T-cell (primary cell): Measurements from ENCODE around the gene SYNE4. TPM values are rescaled to one million over a fixed set of nuclear protein-coding genes. Genes with fewer than 3 reads are reported as not detected.

Experiments
- ATAC-seq, 4 experiments: fragments of 200-7000 bp in 3 of 4; fragments of 150-1000 bp in 1 of 4; cut with Tn5 transposase; replicated peaks in 1 of 4; 1 replicate in 3 of 4; 2 replicates in 1 of 4; pipeline ENCODE4 v1.10.0; 2021; ENCODE audit warnings: moderate library complexity in 3 of 4, mild to moderate bottlenecking in 2 of 4, moderate number of reproducible peaks in 1 of 4
- CTCF ChIA-PET, 2 donors: fragments of 300-600 bp; sonication (Branson Sonifier 250); formaldehyde crosslinking; loops; one replicate each; lab custom pipeline; 2022; ENCODE audit warnings: antibody characterized with exemption in 2 of 2; lab: Charles Lee
- POLR2A ChIA-PET, 2 donors: fragments of 300-600 bp; sonication (Branson Sonifier 250); formaldehyde crosslinking; loops; one replicate each; lab custom pipeline; 2022; ENCODE audit warnings: antibody characterized with exemption in 2 of 2; lab: Charles Lee
- DNase-seq, 35 experiments: peaks; one replicate each; pipeline versions ENCODE4 v3.0.0 to v3.0.0-alpha.2; 2013 to 2023
- H3K27ac ChIP-seq: one replicate; pipeline ENCODE4 v1.5.1; 2013; ENCODE audit warnings: low read length
- H3K27me3 ChIP-seq, 2 experiments: replicated peaks in 1 of 2; 1 replicate in 1 of 2; 2 replicates in 1 of 2; pipeline versions ENCODE4 v1.6.1 to v1.7.0; 2013; ENCODE audit warnings: low read length in 1 of 2, mixed read lengths in 1 of 2; ENCODE audit not compliant: control insufficient read depth in 2 of 2, insufficient read depth in 2 of 2; ENCODE audit errors: extremely low read depth in 1 of 2
- H3K36me3 ChIP-seq, 2 donors: 1 replicate in 1 of 2; 2 replicates in 1 of 2; pipeline versions ENCODE4 v1.6.1 to v1.7.0; 2013; ENCODE audit warnings: low read length in 1 of 2; ENCODE audit not compliant: control insufficient read depth in 2 of 2, insufficient read depth in 1 of 2; ENCODE audit errors: extremely low read depth in 1 of 2
- H3K4me1 ChIP-seq, 2 experiments: 1 replicate in 1 of 2; 2 replicates in 1 of 2; pipeline versions ENCODE4 v1.6.1 to v1.7.0; 2013; ENCODE audit warnings: low read length in 2 of 2, mixed read lengths in 1 of 2; ENCODE audit not compliant: insufficient read depth in 2 of 2, control insufficient read depth in 1 of 2; ENCODE audit errors: extremely low read depth in 1 of 2
- H3K4me3 ChIP-seq, 2 donors: 1 replicate in 1 of 2; 2 replicates in 1 of 2; pipeline versions ENCODE4 v1.5.1 to v1.7.0; 2013; ENCODE audit warnings: mild to moderate bottlenecking in 2 of 2, low read length in 1 of 2, moderate library complexity in 1 of 2; ENCODE audit not compliant: control insufficient read depth in 1 of 2; ENCODE audit errors: extremely low read depth in 1 of 2
- H3K9me3 ChIP-seq: 2 replicates; pipeline ENCODE4 v1.7.0; 2013
- H3K27ac Mint-ChIP-seq, 2 donors: one replicate each; pipeline ENCODE4 v1.8.0; 2020 to 2021; ENCODE audit warnings: mild to moderate bottlenecking in 2 of 2, mixed read lengths in 2 of 2
- H3K27me3 Mint-ChIP-seq, 2 donors: one replicate each; pipeline ENCODE4 v1.8.0; 2021 to 2022; ENCODE audit warnings: mixed read lengths in 2 of 2
- H3K36me3 Mint-ChIP-seq: one replicate; pipeline ENCODE4 v1.8.0; 2021; ENCODE audit warnings: mixed read lengths
- H3K4me1 Mint-ChIP-seq, 3 donors: one replicate each; pipeline ENCODE4 v1.8.0; 2020 to 2022; ENCODE audit warnings: mixed read lengths in 3 of 3, mild to moderate bottlenecking in 1 of 3
- H3K4me3 Mint-ChIP-seq, 3 donors: one replicate each; pipeline ENCODE4 v1.8.0; 2020 to 2022; ENCODE audit warnings: mild to moderate bottlenecking in 3 of 3, mixed read lengths in 3 of 3, moderate library complexity in 3 of 3
- H3K9me3 Mint-ChIP-seq, 3 donors: one replicate each; pipeline ENCODE4 v1.8.0; 2020 to 2022; ENCODE audit warnings: mixed read lengths in 3 of 3
- WGBS: methylation state at CpG from one replicate; pipeline ENCODE4 v1.1.5; 2013; ENCODE audit warnings: missing lambda C conversion rate; ENCODE audit not compliant: insufficient coverage; 5-methylcytosine and 5-hydroxymethylcytosine counted together
- total RNA-seq, 35 experiments: library from RNA in 6 of 35; stranded (reverse) in 6 of 35; fragments of 120-200 nt in 1 of 35; gene quantifications; one replicate each; pipeline versions ENCODE4 v1.2.1 to v1.2.4 and lab custom pipeline; 2013 to 2026

The SYNE4 gene
- total RNA-seq, 5 donors from 2014 or later (not counting 1 experiment from before 2014, with no cell fraction given) = 3.2 to 4.4 (median 3.7) TPM

GRCh38 chr19:35991731-35992450, 16.7 kb downstream of the SYNE4 start:
- peaks cover 4 to 39% of the 10 kb centered on the region in 2 experiments for H3K4me1 ChIP-seq
- ATAC-seq = no peak
- H3K27ac ChIP-seq = no peak overlapping the region
- WGBS = 79% methylated on average over 2 of the region's 7 CpGs
- POLR2A ChIA-PET = interaction anchor here in 1 of 2 donors (1.1 kb wide), 1 partner anchor 22 kb away, joined by 3 read pairs; the partner anchor contains the start of gene ALKBH6
- peaks cover 20 to 22% (median 21%) of the 10 kb centered on the region in 3 donors for H3K4me1 Mint-ChIP-seq
- H3K4me3 Mint-ChIP-seq = no peak overlapping the region
- H3K9me3 Mint-ChIP-seq = no peaks in the 10 kb centered on the region
- H3K4me3 ChIP-seq = no peak overlapping the region
- H3K27me3 ChIP-seq = peaks cover 0 to 28% of the 10 kb centered on the region in 2 experiments
- no peaks in the 10 kb centered on the region for H3K36me3 Mint-ChIP-seq
- CTCF ChIA-PET = interaction anchor here in 1 of 2 donors (0.7 kb wide), 2 partner anchors 9 to 10 kb away, joined by 3 read pairs; no protein-coding TSS in a partner anchor
- no peak for DNase-seq
- no peaks in the 10 kb centered on the region for H3K36me3 ChIP-seq
- H3K27me3 Mint-ChIP-seq = peaks cover 6 to 7% of the 10 kb centered on the region in 2 donors
- no peaks in the 10 kb centered on the region for H3K9me3 ChIP-seq
- no peak overlapping the region for H3K27ac Mint-ChIP-seq

- Histone ChIP-seq H3K9me3 (no peaks in the 10 kb centered on the region), H3K36me3 (no peaks in the 10 kb centered on the region), H3K27ac (no peak overlapping the region), H3K27me3 (peaks cover 0 to 37% of the 10 kb centered on the region in 2 experiments), H3K4me3 (no peak overlapping the region), H3K4me1 (peaks cover 4 to 37% of the 10 kb centered on the region in 2 experiments)
- WGBS = 89% methylated on average over 4 of the region's 10 CpGs
- ChIA-PET POLR2A (interaction anchor here in 1 of 2 donors (1.1 kb wide), 1 partner anchor 23 kb away, joined by 3 read pairs; the partner anchor contains the start of gene ALKBH6), CTCF (interaction anchor here in 1 of 2 donors (0.7 kb wide), 2 partner anchors 9 kb away, joined by 3 read pairs; no protein-coding TSS in a partner anchor)
- Mint-ChIP-seq H3K27me3 (peaks cover 8 to 11% of the 10 kb centered on the region in 2 donors), H3K9me3 (no peaks in the 10 kb centered on the region), H3K27ac (no peak overlapping the region), H3K4me1 (peaks cover 17 to 21% (median 18%) of the 10 kb centered on the region in 3 donors), H3K36me3 (no peaks in the 10 kb centered on the region), H3K4me3 (no peak overlapping the region)
- ATAC-seq (no peak), DNase-seq (no peak)
These were observed 17.6 kb downstream of the SYNE4 start for GRCh38 chr19:35990771-35991730.

- ChIA-PET CTCF (no interaction called here), POLR2A (interaction anchor here in 1 of 2 donors (0.5 kb wide), 1 partner anchor 11 kb away, joined by 3 read pairs; no protein-coding TSS in a partner anchor)
- Mint-ChIP-seq H3K4me1 (peaks cover 12 to 21% (median 12%) of the 10 kb centered on the region in 3 donors), H3K27ac (no peak overlapping the region), H3K4me3 (no peak overlapping the region), H3K36me3 (no peaks in the 10 kb centered on the region), H3K9me3 (no peaks in the 10 kb centered on the region), H3K27me3 (peaks cover 17 to 20% of the 10 kb centered on the region in 2 donors)
- H3K4me1 ChIP-seq = peaks cover 0 to 30% of the 10 kb centered on the region in 2 experiments
- 100% methylated on average over 3 of the region's 4 CpGs for WGBS
- DNase-seq (no peak), ATAC-seq (no peak)
- H3K9me3 ChIP-seq = no peaks in the 10 kb centered on the region
- H3K27ac ChIP-seq = no peak overlapping the region
- H3K4me3 ChIP-seq = no peak overlapping the region
- no peaks in the 10 kb centered on the region for H3K36me3 ChIP-seq
- H3K27me3 ChIP-seq = peaks cover 0 to 46% of the 10 kb centered on the region in 2 experiments
These were observed 18.5 kb downstream of the SYNE4 start for GRCh38 chr19:35990156-35990555.

GRCh38 chr19:35988824-35989223, 19.8 kb downstream of the SYNE4 start:
- Mint-ChIP-seq H3K36me3 (no peaks in the 10 kb centered on the region), H3K27me3 (peaks cover 30 to 34% of the 10 kb centered on the region in 2 donors), H3K4me1 (peaks cover 6 to 15% (median 6%) of the 10 kb centered on the region in 3 donors), H3K9me3 (no peaks in the 10 kb centered on the region), H3K27ac (no peak overlapping the region), H3K4me3 (no peak overlapping the region)
- H3K27me3 ChIP-seq = peaks cover 0 to 58% of the 10 kb centered on the region in 2 experiments
- DNase-seq (no peak), ATAC-seq (no peak)
- 100% methylated on average over 1 of the region's 3 CpGs for WGBS
- no peaks in the 10 kb centered on the region for H3K9me3 ChIP-seq
- no peaks in the 10 kb centered on the region for H3K36me3 ChIP-seq
- CTCF ChIA-PET = interaction anchor here in 1 of 2 donors (0.7 kb wide), 1 partner anchor 405 kb away, joined by 4 read pairs; no protein-coding TSS in a partner anchor
- H3K27ac ChIP-seq = no peak overlapping the region
- POLR2A ChIA-PET = no interaction called here
- H3K4me3 ChIP-seq = no peak overlapping the region
- peaks cover 0 to 19% of the 10 kb centered on the region in 2 experiments for H3K4me1 ChIP-seq

DNA sequence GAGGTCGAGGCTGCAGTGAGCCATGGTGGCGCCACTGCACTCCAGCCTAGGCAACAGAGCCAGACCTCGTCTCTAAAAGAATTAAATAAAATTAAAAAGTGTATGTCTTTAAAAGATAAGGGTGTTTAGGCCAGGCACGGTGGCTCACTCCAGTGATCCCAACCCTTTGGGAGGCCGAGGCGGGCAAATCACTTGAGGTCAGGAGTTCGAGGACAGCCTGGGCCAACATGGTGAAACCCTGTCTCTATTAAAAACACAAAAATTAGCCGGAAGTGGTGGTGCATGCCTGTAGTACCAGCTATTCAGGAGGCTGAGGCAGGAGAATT, 21.1 kb downstream of the SYNE4 start:
- no CpG with 5 or more reads among the region's 8 CpGs for WGBS
- H3K27me3 Mint-ChIP-seq = peaks cover 35 to 43% of the 10 kb centered on the region in 2 donors
- CTCF ChIA-PET = interaction anchor here in 1 of 2 donors (0.7 kb wide), 1 partner anchor 1485 kb away, joined by 3 read pairs; no protein-coding TSS in a partner anchor

More for the DNA sequence above, 21.1 kb downstream of the SYNE4 start:
- peaks cover 0 to 16% of the 10 kb centered on the region in 2 experiments for H3K4me1 ChIP-seq
- Mint-ChIP-seq H3K4me3 (peak overlapping the region in 2 of 3 donors; percentile 24 to 76), H3K9me3 (no peaks in the 10 kb centered on the region), H3K36me3 (no peaks in the 10 kb centered on the region), H3K4me1 (peaks cover 6 to 15% (median 6%) of the 10 kb centered on the region in 3 donors), H3K27ac (no peak overlapping the region)
- DNase-seq (no peak), ATAC-seq (peak in 2 of 4 experiments; percentile 24)
- H3K36me3 ChIP-seq = no peaks in the 10 kb centered on the region
- POLR2A ChIA-PET = no interaction called here
- peaks cover 0 to 70% of the 10 kb centered on the region in 2 experiments for H3K27me3 ChIP-seq
- no peak overlapping the region for H3K4me3 ChIP-seq
- H3K9me3 ChIP-seq = no peaks in the 10 kb centered on the region
- no peak overlapping the region for H3K27ac ChIP-seq
